A549 (cell line): ENCODE data around the gene FZD1. TPM values are rescaled to one million over a fixed set of nuclear protein-coding genes. Genes with fewer than 3 reads are reported as not detected.

Experiments used
- ATAC-seq, 2 experiments: fragments of 200-7000 bp in 1 of 2; fragments of >200 bp in 1 of 2; cut with Nextera tagmentation in 1 of 2; cut with Tn5 transposase in 1 of 2; 3 replicates each; pipeline versions ENCODE4 v1.8.0 to v1.9.1; 2018 to 2020; ENCODE audit warnings: mild to moderate bottlenecking in 1 of 2, moderate library complexity in 1 of 2
- CTCF ChIA-PET: fragments of 300-600 bp; sonication (Branson Sonifier 250); formaldehyde crosslinking; extraction: SDS; loops from one replicate; lab custom pipeline; 2021; ENCODE audit warnings: antibody characterized with exemption, inconsistent platforms; lab: Yijun Ruan, JAX
- POLR2A ChIA-PET: fragments of 350-600 bp; formaldehyde crosslinking; extraction: SDS; loops from one replicate; lab custom pipeline; 2021; ENCODE audit warnings: antibody characterized with exemption, inconsistent platforms; lab: Yijun Ruan, JAX
- DNase-seq, 2 experiments: peaks; one replicate each; pipeline versions ENCODE4 v3.0.0 to v3.0.0-alpha.2; 2011 to 2016; ENCODE audit warnings: low read depth in 1 of 2, low spot score in 1 of 2
- FAIRE-seq: peaks from 2 replicates; lab custom pipeline; 2011; peaks lifted over from hg19 to GRCh38; lab: Jason Lieb, UNC
- H3K27ac ChIP-seq, 2 experiments: fragments of >200 bp; sonication (Bioruptor Twin); formaldehyde crosslinking; 3 replicates each; pipeline ENCODE4 v1.5.1; 2016 to 2017
- H3K4me1 ChIP-seq: fragments of >200 bp; sonication (Bioruptor Twin); formaldehyde crosslinking; 3 replicates; pipeline ENCODE4 v1.6.1; 2016
- H3K4me2 ChIP-seq: fragments of >200 bp; sonication (Bioruptor Twin); formaldehyde crosslinking; 3 replicates; pipeline ENCODE4 v1.6.1; 2016
- H3K4me3 ChIP-seq: fragments of >200 bp; sonication (Bioruptor Twin); formaldehyde crosslinking; 3 replicates; pipeline ENCODE4 v1.5.1; 2016
- H3K9me3 ChIP-seq: fragments of >200 bp; sonication (Bioruptor Twin); formaldehyde crosslinking; 3 replicates; pipeline ENCODE4 v1.6.1; 2016
- BHLHE40 ChIP-seq: IDR thresholded peaks from 2 replicates; pipeline ENCODE4 v1.6.1; 2012; ENCODE audit warnings: low read depth, low read length, inconsistent platforms
- CBX2 ChIP-seq: fragments of 200-600 bp; sonication (generic); IDR thresholded peaks from 2 replicates; pipeline ENCODE4 v1.6.1; 2016; ENCODE audit warnings: low read depth, mild to moderate bottlenecking, borderline replicate concordance
- CEBPB ChIP-seq, 2 experiments: fragments of >200 bp in 1 of 2; sonication (Bioruptor Twin) in 1 of 2; formaldehyde crosslinking in 1 of 2; IDR thresholded peaks; 2 replicates each; pipeline ENCODE4 v1.6.1; 2012 to 2016
- CHD2 ChIP-seq: fragments of 150-350 bp; IDR thresholded peaks from 2 replicates; pipeline ENCODE4 v1.6.1; 2014; ENCODE audit warnings: low read length; ENCODE audit not compliant: partially characterized antibody
- CHD4 ChIP-seq: fragments of 200-600 bp; sonication (generic); IDR thresholded peaks from 2 replicates; pipeline ENCODE4 v1.6.1; 2016; ENCODE audit warnings: antibody characterized with exemption, mild to moderate bottlenecking, borderline replicate concordance
- EHF ChIP-seq: fragments of 250-450 bp; sonication (Bioruptor Pico); IDR thresholded peaks from 2 replicates; pipeline ENCODE4 v1.5.0; 2020; ENCODE audit warnings: mild to moderate bottlenecking
- EHMT2 ChIP-seq: fragments of 200-600 bp; sonication (generic); IDR thresholded peaks from 2 replicates; pipeline ENCODE4 v1.6.1; 2016; ENCODE audit warnings: antibody characterized with exemption, low read depth, mild to moderate bottlenecking, moderate library complexity
- EP300 ChIP-seq, 2 experiments: fragments of >200 bp; sonication (Bioruptor Twin); formaldehyde crosslinking; IDR thresholded peaks; 2 replicates in 1 of 2; 3 replicates in 1 of 2; pipeline ENCODE4 v1.6.1; 2016 to 2017
- ESRRA ChIP-seq: fragments of 150-350 bp; IDR thresholded peaks from 2 replicates; pipeline ENCODE4 v1.6.1; 2014; ENCODE audit warnings: mild to moderate bottlenecking, low read length, borderline replicate concordance
- FOSB ChIP-seq: fragments of 250-450 bp; sonication (Bioruptor Pico); IDR thresholded peaks from 2 replicates; pipeline ENCODE4 v1.5.0; 2020; ENCODE audit warnings: mild to moderate bottlenecking, moderate library complexity
- HDAC2 ChIP-seq: fragments of 200-600 bp; sonication (generic); IDR thresholded peaks from 2 replicates; pipeline ENCODE4 v1.6.1; 2016
- HEYL ChIP-seq: fragments of 250-450 bp; sonication (Bioruptor Pico); IDR thresholded peaks from 2 replicates; pipeline ENCODE4 v1.8.0; 2021; ENCODE audit warnings: mild to moderate bottlenecking, moderate library complexity
- HOXA7 ChIP-seq: fragments of 250-450 bp; sonication (Bioruptor Pico); IDR thresholded peaks from 2 replicates; pipeline ENCODE4 v1.5.0; 2020; ENCODE audit warnings: mild to moderate bottlenecking, moderate library complexity
- HOXB13 ChIP-seq: fragments of 250-450 bp; sonication (Bioruptor Pico); IDR thresholded peaks from 2 replicates; pipeline ENCODE4 v1.5.0; 2020; ENCODE audit warnings: low read depth, mild to moderate bottlenecking, moderate library complexity
- HOXB5 ChIP-seq: fragments of 250-450 bp; sonication (Bioruptor Pico); IDR thresholded peaks from 2 replicates; pipeline ENCODE4 v1.5.0; 2020; ENCODE audit warnings: mild to moderate bottlenecking, moderate library complexity
- KDM1A ChIP-seq: fragments of 200-600 bp; sonication (generic); IDR thresholded peaks from 2 replicates; pipeline ENCODE4 v1.6.1; 2016; ENCODE audit warnings: low read depth, mild to moderate bottlenecking
- KDM5A ChIP-seq: fragments of 200-600 bp; sonication (generic); IDR thresholded peaks from 2 replicates; pipeline ENCODE4 v1.6.1; 2016; ENCODE audit warnings: antibody characterized with exemption, mild to moderate bottlenecking
- MAFK ChIP-seq: fragments of 450-650 bp; IDR thresholded peaks from 2 replicates; pipeline ENCODE4 v1.6.1; 2014; ENCODE audit not compliant: partially characterized antibody
- MAZ ChIP-seq: fragments of 150-350 bp; IDR thresholded peaks from 2 replicates; pipeline ENCODE4 v1.6.1; 2014; ENCODE audit warnings: antibody characterized with exemption, low read depth, low read length, borderline replicate concordance
- MYC ChIP-seq: IDR thresholded peaks from 2 replicates; pipeline ENCODE4 v1.6.1; 2012; ENCODE audit warnings: mild to moderate bottlenecking, inconsistent platforms, low read length, improper control_type of control experiment, borderline replicate concordance
- NFE2L2 ChIP-seq: fragments of 150-350 bp; conservative IDR thresholded peaks from 2 replicates; pipeline ENCODE4 v1.6.1; 2014; ENCODE audit warnings: low read length
- NPAS2 ChIP-seq: fragments of 250-450 bp; sonication (Bioruptor Pico); IDR thresholded peaks from 2 replicates; pipeline ENCODE4 v1.8.0; 2022; ENCODE audit warnings: mild to moderate bottlenecking, moderate library complexity, borderline replicate concordance
- NR3C1 ChIP-seq: fragments of >200 bp; sonication (Bioruptor Twin); formaldehyde crosslinking; IDR thresholded peaks from 3 replicates; pipeline ENCODE4 v1.6.1; 2017
- POLR2A ChIP-seq: IDR thresholded peaks from 2 replicates; pipeline ENCODE4 v1.6.1; 2012; ENCODE audit warnings: mild to moderate bottlenecking, low read length
- RCOR1 ChIP-seq: fragments of 150-350 bp; IDR thresholded peaks from 2 replicates; pipeline ENCODE4 v1.6.1; 2014; ENCODE audit warnings: antibody characterized with exemption, low read length, low read depth
- SMC3 ChIP-seq: fragments of >200 bp; sonication (Bioruptor Twin); formaldehyde crosslinking; IDR thresholded peaks from 3 replicates; pipeline ENCODE4 v1.6.1; 2018; ENCODE audit warnings: inconsistent platforms
- TFCP2L1 ChIP-seq: fragments of 250-450 bp; sonication (Bioruptor Pico); IDR thresholded peaks from 2 replicates; pipeline ENCODE4 v1.5.0; 2021; ENCODE audit warnings: mild to moderate bottlenecking
- TP53 ChIP-seq: fragments of 250-450 bp; sonication (Bioruptor Pico); IDR thresholded peaks from 2 replicates; pipeline ENCODE4 v1.5.0; 2021; ENCODE audit warnings: mild to moderate bottlenecking, moderate library complexity
- ZNF302 ChIP-seq: fragments of 250-450 bp; sonication (Bioruptor Pico); IDR thresholded peaks from 2 replicates; pipeline ENCODE4 v1.9.0; 2021; ENCODE audit warnings: inconsistent platforms, mild to moderate bottlenecking, moderate library complexity
- WGBS: methylation state at CpG from one replicate; pipeline ENCODE4 v1.1.6; 2017; ENCODE audit errors: missing lambda C conversion rate; 5-methylcytosine and 5-hydroxymethylcytosine counted together
- polyA minus RNA-seq: library from RNA; depleted of rRNA, polyadenylated mRNA; stranded (reverse); fragments of >200 nt; gene quantifications from 2 replicates; pipeline ENCODE4 v1.2.3, GENCODE V29; 2011; rRNA and poly(A)+ RNA removed
- polyA plus RNA-seq, 4 experiments: library from polyadenylated mRNA; depleted of rRNA in 3 of 4; stranded (reverse); fragments of >200 nt; fragmentation: RNase III in 1 of 4; extraction: RNeasy Plus Mini Kit Qiagen cat#74134 plus additional on column Dnase treatment in 1 of 4; gene quantifications; 2 replicates in 3 of 4; 3 replicates in 1 of 4; pipeline ENCODE4 v1.2.3, GENCODE V29; 2011 to 2017
- TF ChIP-seq, protein P1 (sequence below): fragments of 250-450 bp; sonication (Bioruptor Pico); IDR thresholded peaks from 2 replicates; pipeline ENCODE4 v1.5.0; 2020; ENCODE audit warnings: low read depth, mild to moderate bottlenecking, moderate library complexity
- TF ChIP-seq, protein P2 (sequence below): fragments of 250-450 bp; sonication (Bioruptor Pico); IDR thresholded peaks from 2 replicates; pipeline ENCODE4 v1.5.0; 2021; ENCODE audit warnings: mild to moderate bottlenecking, moderate library complexity, borderline replicate concordance
- TF ChIP-seq, protein P3 (sequence below): fragments of 450-650 bp; IDR thresholded peaks from 2 replicates; pipeline ENCODE4 v1.6.1; 2014; ENCODE audit warnings: antibody characterized with exemption
- TF ChIP-seq, protein P4 (sequence below): IDR thresholded peaks from 2 replicates; pipeline ENCODE4 v1.6.1; 2012
- TF ChIP-seq, protein P5 (sequence below): fragments of 200-600 bp; sonication (generic); IDR thresholded peaks from 2 replicates; pipeline ENCODE4 v1.6.1; 2016; ENCODE audit warnings: antibody characterized with exemption, mild to moderate bottlenecking, moderate library complexity

Gene FZD1
- polyA plus RNA-seq (2011; rRNA removed) = 1.3 and 1.4 TPM in 2 replicates
- polyA plus RNA-seq (2012; cell fraction: cytosol; rRNA removed) = 1.8 and 2.8 TPM in 2 replicates
- 1.9 and 2.5 TPM in 2 replicates for polyA plus RNA-seq (2012; cell fraction: nucleus; rRNA removed)
- polyA plus RNA-seq (2017; fragmentation: RNase III; extraction: RNeasy Plus Mini Kit Qiagen cat#74134 plus additional on column Dnase treatment) = 1.2 to 1.4 TPM (median 1.2 TPM) in 3 replicates
- polyA minus RNA-seq = 1.5 and 1.6 TPM in 2 replicates

DNA sequence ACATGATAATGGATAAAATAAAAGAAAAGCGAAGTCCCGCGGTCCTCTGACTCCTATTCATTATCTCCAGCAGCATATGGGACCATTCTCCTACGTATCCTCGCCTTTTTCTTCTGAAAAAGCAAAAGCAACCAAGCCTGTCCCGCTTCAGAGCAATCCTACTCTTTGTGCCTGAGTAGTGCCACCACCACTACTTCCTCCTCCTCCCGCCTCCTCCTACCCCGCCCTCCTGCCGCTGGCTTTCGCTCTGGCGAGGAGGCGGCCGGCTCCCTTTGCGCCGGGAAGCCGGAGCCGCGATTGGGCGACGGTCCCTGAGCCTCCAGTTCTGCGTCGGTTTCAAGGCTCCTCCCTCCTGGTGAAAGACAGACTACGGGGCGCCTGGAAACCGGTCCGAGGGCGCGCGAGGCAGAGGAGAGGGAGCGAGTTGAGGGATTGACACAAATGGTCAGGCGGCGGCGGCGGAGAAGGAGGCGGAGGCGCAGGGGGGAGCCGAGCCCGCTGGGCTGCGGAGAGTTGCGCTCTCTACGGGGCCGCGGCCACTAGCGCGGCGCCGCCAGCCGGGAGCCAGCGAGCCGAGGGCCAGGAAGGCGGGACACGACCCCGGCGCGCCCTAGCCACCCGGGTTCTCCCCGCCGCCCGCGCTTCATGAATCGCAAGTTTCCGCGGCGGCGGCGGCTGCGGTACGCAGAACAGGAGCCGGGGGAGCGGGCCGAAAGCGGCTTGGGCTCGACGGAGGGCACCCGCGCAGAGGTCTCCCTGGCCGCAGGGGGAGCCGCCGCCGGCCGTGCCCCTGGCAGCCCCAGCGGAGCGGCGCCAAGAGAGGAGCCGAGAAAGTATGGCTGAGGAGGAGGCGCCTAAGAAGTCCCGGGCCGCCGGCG lies at the start of gene FZD1:
Gene FZD1, plus strand, starts transcription at position 388 of the 878 bp plus-strand sequence. Its CDS starts 448 bp downstream, at position 836.
- DNase-seq = peak; percentile 73 to 96
- ChIA-PET POLR2A (interaction anchor here (1.0 kb wide), 1 partner anchor 13 kb away, joined by 3 read pairs; no protein-coding TSS in a partner anchor), CTCF (no interaction called here)
- H3K27ac ChIP-seq = peak within 1 kb of the TSS; percentile 80 to 91
- 2% methylated on average over 38 of the region's 90 CpGs for WGBS
- H3K9me3 ChIP-seq = no peaks in the 10 kb centered on the region
- FAIRE-seq = no peak
- peak within 1 kb of the TSS; percentile 99 for H3K4me2 ChIP-seq
- peaks cover 6% of the 10 kb centered on the region; the same call in 1 of the 3 replicates for H3K4me1 ChIP-seq
- ATAC-seq = peak; percentile 89 to 96
- H3K4me3 ChIP-seq = peak within 1 kb of the TSS; percentile 91
- no peak for TF ChIP-seq HOXB13 (CRISPR knock-in tag)
- TF ChIP-seq FOSB = no peak
- TF ChIP-seq, protein P1, sequence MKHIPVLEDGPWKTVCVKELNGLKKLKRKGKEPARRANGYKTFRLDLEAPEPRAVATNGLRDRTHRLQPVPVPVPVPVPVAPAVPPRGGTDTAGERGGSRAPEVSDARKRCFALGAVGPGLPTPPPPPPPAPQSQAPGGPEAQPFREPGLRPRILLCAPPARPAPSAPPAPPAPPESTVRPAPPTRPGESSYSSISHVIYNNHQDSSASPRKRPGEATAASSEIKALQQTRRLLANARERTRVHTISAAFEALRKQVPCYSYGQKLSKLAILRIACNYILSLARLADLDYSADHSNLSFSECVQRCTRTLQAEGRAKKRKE (CRISPR knock-in tag) = no peak
- TF ChIP-seq NFE2L2 = no peak
- TF ChIP-seq ESRRA = 0 out of 2 replicates have a peak, but pooled peaks have one; percentile 39
- TF ChIP-seq NPAS2 (CRISPR knock-in tag) = no peak
- TF ChIP-seq, protein P2, sequence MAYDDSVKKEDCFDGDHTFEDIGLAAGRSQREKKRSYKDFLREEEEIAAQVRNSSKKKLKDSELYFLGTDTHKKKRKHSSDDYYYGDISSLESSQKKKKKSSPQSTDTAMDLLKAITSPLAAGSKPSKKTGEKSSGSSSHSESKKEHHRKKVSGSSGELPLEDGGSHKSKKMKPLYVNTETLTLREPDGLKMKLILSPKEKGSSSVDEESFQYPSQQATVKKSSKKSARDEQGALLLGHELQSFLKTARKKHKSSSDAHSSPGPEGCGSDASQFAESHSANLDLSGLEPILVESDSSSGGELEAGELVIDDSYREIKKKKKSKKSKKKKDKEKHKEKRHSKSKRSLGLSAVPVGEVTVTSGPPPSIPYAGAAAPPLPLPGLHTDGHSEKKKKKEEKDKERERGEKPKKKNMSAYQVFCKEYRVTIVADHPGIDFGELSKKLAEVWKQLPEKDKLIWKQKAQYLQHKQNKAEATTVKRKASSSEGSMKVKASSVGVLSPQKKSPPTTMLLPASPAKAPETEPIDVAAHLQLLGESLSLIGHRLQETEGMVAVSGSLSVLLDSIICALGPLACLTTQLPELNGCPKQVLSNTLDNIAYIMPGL (CRISPR knock-in tag) = no peak
- no peak for TF ChIP-seq TFCP2L1
- TF ChIP-seq NR3C1 = no peak
- TF ChIP-seq EP300 (IDR thresholded peaks at IDR 0.05) = no peak
- no peak for TF ChIP-seq ZNF302
- TF ChIP-seq EHF (CRISPR knock-in tag) = no peak
- TF ChIP-seq CEBPB (IDR thresholded peaks at IDR 0.05) = no peak
- no peak for TF ChIP-seq TP53
- no peak; the same call in 2 of the 3 replicates for TF ChIP-seq SMC3
- TF ChIP-seq HOXB5 = no peak
- TF ChIP-seq MYC = no peak
- TF ChIP-seq, protein P3, sequence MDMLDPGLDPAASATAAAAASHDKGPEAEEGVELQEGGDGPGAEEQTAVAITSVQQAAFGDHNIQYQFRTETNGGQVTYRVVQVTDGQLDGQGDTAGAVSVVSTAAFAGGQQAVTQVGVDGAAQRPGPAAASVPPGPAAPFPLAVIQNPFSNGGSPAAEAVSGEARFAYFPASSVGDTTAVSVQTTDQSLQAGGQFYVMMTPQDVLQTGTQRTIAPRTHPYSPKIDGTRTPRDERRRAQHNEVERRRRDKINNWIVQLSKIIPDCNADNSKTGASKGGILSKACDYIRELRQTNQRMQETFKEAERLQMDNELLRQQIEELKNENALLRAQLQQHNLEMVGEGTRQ = no peak
- TF ChIP-seq BHLHE40 = no peak
- peak; percentile 41 for TF ChIP-seq POLR2A
- TF ChIP-seq, protein P4, sequence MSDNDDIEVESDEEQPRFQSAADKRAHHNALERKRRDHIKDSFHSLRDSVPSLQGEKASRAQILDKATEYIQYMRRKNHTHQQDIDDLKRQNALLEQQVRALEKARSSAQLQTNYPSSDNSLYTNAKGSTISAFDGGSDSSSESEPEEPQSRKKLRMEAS = peak; percentile 73
- TF ChIP-seq RCOR1 = no peak
- peak; percentile 85; the same call in 1 of the 2 replicates for TF ChIP-seq MAZ
- TF ChIP-seq EHMT2 = no peak
- no peak for TF ChIP-seq CBX2
- TF ChIP-seq, protein P5, sequence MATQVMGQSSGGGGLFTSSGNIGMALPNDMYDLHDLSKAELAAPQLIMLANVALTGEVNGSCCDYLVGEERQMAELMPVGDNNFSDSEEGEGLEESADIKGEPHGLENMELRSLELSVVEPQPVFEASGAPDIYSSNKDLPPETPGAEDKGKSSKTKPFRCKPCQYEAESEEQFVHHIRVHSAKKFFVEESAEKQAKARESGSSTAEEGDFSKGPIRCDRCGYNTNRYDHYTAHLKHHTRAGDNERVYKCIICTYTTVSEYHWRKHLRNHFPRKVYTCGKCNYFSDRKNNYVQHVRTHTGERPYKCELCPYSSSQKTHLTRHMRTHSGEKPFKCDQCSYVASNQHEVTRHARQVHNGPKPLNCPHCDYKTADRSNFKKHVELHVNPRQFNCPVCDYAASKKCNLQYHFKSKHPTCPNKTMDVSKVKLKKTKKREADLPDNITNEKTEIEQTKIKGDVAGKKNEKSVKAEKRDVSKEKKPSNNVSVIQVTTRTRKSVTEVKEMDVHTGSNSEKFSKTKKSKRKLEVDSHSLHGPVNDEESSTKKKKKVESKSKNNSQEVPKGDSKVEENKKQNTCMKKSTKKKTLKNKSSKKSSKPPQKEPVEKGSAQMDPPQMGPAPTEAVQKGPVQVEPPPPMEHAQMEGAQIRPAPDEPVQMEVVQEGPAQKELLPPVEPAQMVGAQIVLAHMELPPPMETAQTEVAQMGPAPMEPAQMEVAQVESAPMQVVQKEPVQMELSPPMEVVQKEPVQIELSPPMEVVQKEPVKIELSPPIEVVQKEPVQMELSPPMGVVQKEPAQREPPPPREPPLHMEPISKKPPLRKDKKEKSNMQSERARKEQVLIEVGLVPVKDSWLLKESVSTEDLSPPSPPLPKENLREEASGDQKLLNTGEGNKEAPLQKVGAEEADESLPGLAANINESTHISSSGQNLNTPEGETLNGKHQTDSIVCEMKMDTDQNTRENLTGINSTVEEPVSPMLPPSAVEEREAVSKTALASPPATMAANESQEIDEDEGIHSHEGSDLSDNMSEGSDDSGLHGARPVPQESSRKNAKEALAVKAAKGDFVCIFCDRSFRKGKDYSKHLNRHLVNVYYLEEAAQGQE = peak; percentile 20; the same call in 1 of the 2 replicates
- TF ChIP-seq KDM5A = no peak
- TF ChIP-seq HDAC2 = no peak
- TF ChIP-seq CHD4 = no peak
- no peak for TF ChIP-seq HOXA7 (CRISPR knock-in tag)
- TF ChIP-seq CHD2 = no peak
- TF ChIP-seq MAFK = no peak
- TF ChIP-seq HEYL = no peak
- no peak for TF ChIP-seq KDM1A
